SK-N-SH (cell line): ENCODE data around the gene TRIM67. TPM values are rescaled to one million over a fixed set of nuclear protein-coding genes. Genes with fewer than 3 reads are reported as not detected.

Experiments used
- CTCF ChIA-PET: fragments of 300-600, 350-600 bp; formaldehyde crosslinking; extraction: SDS; loops from one replicate; lab custom pipeline; 2021; lab: Yijun Ruan, JAX
- POLR2A ChIA-PET: fragments of 350-600 bp; sonication (Branson Sonifier 250); formaldehyde crosslinking; extraction: SDS; loops from one replicate; lab custom pipeline; 2020; ENCODE audit warnings: antibody characterized with exemption, inconsistent platforms; lab: Yijun Ruan, JAX
- DNase-seq: peaks from one replicate; pipeline ENCODE4 v3.0.0; 2012
- H2AFZ ChIP-seq: fragments of 200-600 bp; sonication (generic); 2 replicates; pipeline ENCODE4 v1.8.1; 2016; ENCODE audit warnings: antibody characterized with exemption, mild to moderate bottlenecking, low read depth
- H3F3A ChIP-seq: fragments of 200-600 bp; sonication (generic); replicated peaks from 2 replicates; pipeline ENCODE3; 2016; ENCODE audit warnings: antibody characterized with exemption, mild to moderate bottlenecking; ENCODE audit not compliant: insufficient read depth
- H3K27ac ChIP-seq, 2 experiments: fragments of 200-500 bp in 1 of 2; fragments of 200-600 bp in 1 of 2; sonication (Bioruptor generic) in 1 of 2; sonication (generic), shearing (Covaris generic) in 1 of 2; 2 replicates each; pipeline versions ENCODE4 v1.5.1 to v1.6.1; 2014 to 2016; ENCODE audit warnings: low read depth in 2 of 2, inconsistent platforms in 1 of 2, low read length in 1 of 2, mild to moderate bottlenecking in 1 of 2, mixed read lengths in 1 of 2
- H3K27me3 ChIP-seq: fragments of 200-600 bp; sonication (generic), shearing (Covaris generic); 2 replicates; pipeline ENCODE4 v1.6.1; 2016; ENCODE audit warnings: mixed run types; ENCODE audit not compliant: insufficient read depth
- H3K36me3 ChIP-seq, 2 experiments: fragments of 200-500 bp in 1 of 2; fragments of 200-600 bp in 1 of 2; sonication (Bioruptor generic) in 1 of 2; sonication (generic) in 1 of 2; replicated peaks in 1 of 2; 2 replicates each; pipeline versions ENCODE3 to v1.5.1; 2014 to 2016; ENCODE audit warnings: low read length in 1 of 2, mild to moderate bottlenecking in 1 of 2; ENCODE audit not compliant: insufficient read depth in 2 of 2, control insufficient read depth in 1 of 2
- H3K4me1 ChIP-seq, 2 experiments: fragments of 200-500 bp in 1 of 2; fragments of 200-600 bp in 1 of 2; sonication (Bioruptor generic) in 1 of 2; sonication (generic), shearing (Covaris generic) in 1 of 2; 2 replicates each; pipeline versions ENCODE4 v1.5.1 to v1.6.1; 2014 to 2016; ENCODE audit warnings: low read depth in 1 of 2, low read length in 1 of 2, mixed run types in 1 of 2; ENCODE audit not compliant: insufficient read depth in 2 of 2, control insufficient read depth in 1 of 2
- H3K4me2 ChIP-seq: fragments of 200-600 bp; sonication (generic), shearing (Covaris generic); 2 replicates; pipeline ENCODE4 v1.6.1; 2017; ENCODE audit warnings: mixed run types
- H3K4me3 ChIP-seq, 2 experiments: fragments of 200-500 bp in 1 of 2; fragments of 200-600 bp in 1 of 2; sonication (Bioruptor generic) in 1 of 2; sonication (generic), shearing (Covaris generic) in 1 of 2; 2 replicates each; pipeline versions ENCODE4 v1.5.1 to v1.8.1; 2014 to 2016; ENCODE audit warnings: low read depth in 2 of 2, inconsistent platforms in 1 of 2, low read length in 1 of 2, mild to moderate bottlenecking in 1 of 2, mixed read lengths in 1 of 2, moderate library complexity in 1 of 2
- H3K79me2 ChIP-seq: fragments of 200-600 bp; sonication (generic); 2 replicates; pipeline ENCODE4 v1.8.1; 2017; ENCODE audit warnings: mild to moderate bottlenecking; ENCODE audit not compliant: insufficient read depth
- H3K9ac ChIP-seq: fragments of 200-600 bp; sonication (generic); 2 replicates; pipeline ENCODE4 v1.6.1; 2017; ENCODE audit warnings: mixed run types
- H3K9me2 ChIP-seq: fragments of 200-600 bp; sonication (generic); 2 replicates; pipeline ENCODE4 v1.6.1; 2017; ENCODE audit warnings: mixed run types
- H3K9me3 ChIP-seq: fragments of 200-600 bp; sonication (generic); 2 replicates; pipeline ENCODE4 v1.6.1; 2017; ENCODE audit warnings: mixed run types, mild to moderate bottlenecking, moderate library complexity
- H4K20me1 ChIP-seq: fragments of 200-600 bp; sonication (generic); 2 replicates; pipeline ENCODE4 v1.6.1; 2017; ENCODE audit warnings: mild to moderate bottlenecking, mixed run types; ENCODE audit not compliant: insufficient read depth
- CHD2 ChIP-seq: fragments of 150-350 bp; IDR thresholded peaks from 2 replicates; pipeline ENCODE4 v1.6.1; 2018; ENCODE audit warnings: low read length; ENCODE audit not compliant: partially characterized antibody
- ELF1 ChIP-seq: IDR thresholded peaks from 2 replicates; pipeline ENCODE4 v1.4.0; 2012
- EZH2phosphoT487 ChIP-seq: fragments of 200-600 bp; sonication (generic); IDR thresholded peaks from 2 replicates; pipeline ENCODE4 v1.6.1; 2017; ENCODE audit warnings: low read depth, mixed run types, mild to moderate bottlenecking, antibody characterized with exemption, moderate library complexity, borderline replicate concordance
- FOSL2 ChIP-seq: IDR thresholded peaks from 2 replicates; pipeline ENCODE4 v1.4.0; 2012; ENCODE audit warnings: low read depth, mild to moderate bottlenecking, moderate library complexity, borderline replicate concordance
- FOXM1 ChIP-seq: IDR thresholded peaks from 2 replicates; pipeline ENCODE4 v1.4.0; 2012; ENCODE audit warnings: low read depth, mild to moderate bottlenecking
- GATA2 ChIP-seq: sonication (generic); formaldehyde crosslinking; IDR thresholded peaks from 2 replicates; pipeline ENCODE4 v1.5.0; 2020; ENCODE audit warnings: mild to moderate bottlenecking, missing genetic modification reagents
- NFIC ChIP-seq: IDR thresholded peaks from 2 replicates; pipeline ENCODE4 v1.4.0; 2012; ENCODE audit warnings: borderline replicate concordance
- NRF1 ChIP-seq: IDR thresholded peaks from 2 replicates; pipeline ENCODE4 v1.6.1; 2012; ENCODE audit warnings: low read depth, mild to moderate bottlenecking, low read length
- RCOR1 ChIP-seq: fragments of 150-350 bp; IDR thresholded peaks from 2 replicates; pipeline ENCODE4 v1.6.1; 2017; ENCODE audit warnings: antibody characterized with exemption, low read length
- RXRA ChIP-seq: IDR thresholded peaks from 2 replicates; pipeline ENCODE4 v1.4.0; 2012; ENCODE audit warnings: low read depth, mild to moderate bottlenecking, borderline replicate concordance
- USF2 ChIP-seq: fragments of 150-350 bp; IDR thresholded peaks from 2 replicates; pipeline ENCODE4 v1.6.1; 2017; ENCODE audit warnings: antibody characterized with exemption, low read length, low read depth, borderline replicate concordance
- YY1 ChIP-seq: IDR thresholded peaks from 2 replicates; pipeline ENCODE4 v1.4.0; 2012; ENCODE audit warnings: low read depth, mild to moderate bottlenecking
- ZBTB33 ChIP-seq: IDR thresholded peaks from 2 replicates; pipeline ENCODE4 v1.4.0; 2012; ENCODE audit warnings: low read depth, borderline replicate concordance
- WGBS: methylation state at CpG from one replicate; pipeline ENCODE4 v1.1.6; 2017; ENCODE audit warnings: low lambda C conversion rate; 5-methylcytosine and 5-hydroxymethylcytosine counted together
- polyA plus RNA-seq, 3 experiments: library from polyadenylated mRNA; depleted of rRNA; stranded (reverse); fragments of >200 nt; gene quantifications; 2 replicates each; pipeline ENCODE4 v1.2.3, GENCODE V29; 2012

TRIM67 gene
- polyA plus RNA-seq, 1 of the 3 experiments (the other 2 are of a cell fraction), result not detected

GRCh38 chr1:231190456-231190855, 28.6 kb downstream of the TRIM67 start (continued):
- no peak for TF ChIP-seq ZBTB33
- TF ChIP-seq ELF1, result no peak
- TF ChIP-seq USF2, result no peak
- TF ChIP-seq YY1, result no peak
- no peak for TF ChIP-seq NRF1

GRCh38 chr1:231192620-231193163, 30.8 kb downstream of the TRIM67 start:
- H4K20me1 ChIP-seq, result no peaks in the 10 kb centered on the region
- H3K4me2 ChIP-seq, result no peak overlapping the region
- H3K4me3 ChIP-seq, result no peak overlapping the region
- no peak overlapping the region for H2AFZ ChIP-seq
- peaks cover 0 to 6% of the 10 kb centered on the region in 2 experiments; a peak in 1 of 4 replicates for H3K4me1 ChIP-seq
- H3F3A ChIP-seq, result no peaks in the 10 kb centered on the region
- ChIA-PET CTCF (interaction anchor here (0.8 to 5.4 kb wide), 3 partner anchors 18 to 30 kb away, joined by 4 to 19 read pairs (median 6); no protein-coding TSS in a partner anchor), POLR2A (no interaction called here)
- WGBS, result 36% methylated on average over 11 of the region's 12 CpGs
- H3K27me3 ChIP-seq, result no peaks in the 10 kb centered on the region
- H3K9me3 ChIP-seq, result no peaks in the 10 kb centered on the region
- no peak overlapping the region for H3K27ac ChIP-seq
- H3K9me2 ChIP-seq, result no peaks in the 10 kb centered on the region
- DNase-seq, result peak; percentile 46
- H3K36me3 ChIP-seq, result no peaks in the 10 kb centered on the region
- no peak overlapping the region for H3K9ac ChIP-seq
- TF ChIP-seq FOSL2 (no peak), RXRA (no peak), FOXM1 (no peak), RCOR1 (no peak), NFIC (peak; percentile 37; the same call in 1 of the 2 replicates), GATA2 (CRISPR knock-in tag) (no peak), CHD2 (no peak), EZH2phosphoT487 (no peak)
- no peaks in the 10 kb centered on the region for H3K79me2 ChIP-seq
